Activated naive CD4-positive, alpha-beta T cell (primary cell): ENCODE measurements around the gene MEGF11.

Experiments used
- DNase-seq, 4 experiments: peaks; one replicate each; lab custom pipeline; 2025; lab: John Stamatoyannopoulos, UW

MEGF11 gene

GRCh38 chr15:65857718-65858402 lies 395.7 kb downstream of the MEGF11 start:
- DNase-seq = no peak

DNA sequence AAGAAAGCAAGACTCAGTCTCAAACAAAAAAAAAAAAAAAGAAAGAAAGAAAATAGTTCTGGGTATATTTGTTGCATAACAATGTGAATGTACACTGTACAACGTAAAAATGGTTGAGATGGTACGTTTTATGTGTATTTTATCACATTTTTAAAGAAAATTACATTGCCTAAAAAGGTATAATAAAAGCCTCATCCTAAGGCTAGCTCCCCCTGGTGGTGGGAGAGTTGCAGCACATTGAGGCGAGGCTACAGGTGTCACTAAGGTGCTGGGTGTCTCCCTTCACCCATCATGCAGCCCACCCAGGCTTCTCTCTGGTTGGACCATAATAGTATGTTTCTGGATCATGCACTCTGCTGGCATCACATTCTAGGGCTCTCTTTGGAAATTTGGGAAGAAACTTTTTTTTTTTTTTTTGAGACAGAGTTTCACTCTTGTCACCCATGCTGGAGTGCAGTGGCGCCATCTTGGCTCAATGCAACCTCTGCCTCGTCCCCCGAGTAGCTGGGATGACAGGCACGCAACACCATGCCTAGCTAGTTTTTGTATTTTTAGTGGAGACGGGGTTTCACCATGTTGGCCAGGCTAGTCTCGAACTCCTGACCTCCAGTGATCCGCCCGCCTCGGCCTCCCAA lies 396.6 kb downstream of the MEGF11 start:
- peak; percentile 31 to 78 (median 56) for DNase-seq

DNA sequence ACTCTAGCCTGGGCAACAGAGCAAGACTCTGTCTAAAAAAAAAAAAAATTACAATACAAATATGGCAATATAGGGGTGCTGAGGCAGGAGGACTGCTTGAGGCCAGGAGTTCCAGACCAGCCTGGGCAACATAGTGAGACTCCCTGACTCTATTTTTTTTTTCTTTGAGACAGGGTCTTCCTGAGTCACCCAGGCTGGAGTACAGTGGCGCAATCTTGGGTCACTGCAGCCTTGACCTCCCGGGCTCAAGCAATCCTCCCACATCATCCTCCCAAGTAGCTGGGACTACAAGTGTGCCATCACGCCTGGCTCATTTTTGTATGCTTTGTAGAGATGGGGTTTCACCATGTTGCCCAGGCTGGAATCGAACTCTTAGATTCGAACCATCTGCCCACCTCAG lies 401.6 kb downstream of the MEGF11 start:
- no peak for DNase-seq

DNA sequence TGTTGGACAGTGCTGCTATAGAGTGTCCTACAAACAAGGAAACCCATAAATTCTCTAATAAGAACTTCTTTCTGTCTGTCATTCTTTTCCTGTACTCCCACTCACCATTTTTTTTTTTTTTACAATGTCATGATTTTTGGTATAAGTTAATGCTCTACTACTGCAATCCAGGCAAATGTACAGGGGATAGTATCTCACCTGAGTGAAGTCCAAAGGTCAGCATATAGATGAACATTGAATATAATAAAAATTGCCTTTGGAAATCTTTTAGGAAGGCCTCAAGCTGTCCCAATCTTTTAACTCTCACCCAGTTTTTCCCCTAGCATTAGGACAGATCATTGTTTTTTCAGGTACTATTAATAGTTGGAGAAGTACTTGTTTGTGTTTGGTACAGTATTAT lies 405.6 kb downstream of the MEGF11 start:
- no peak for DNase-seq

- no peak for DNase-seq
These were observed 407.6 kb downstream of the MEGF11 start for GRCh38 chr15:65845826-65846519.
